ENCODE results near the gene FIGNL2. TPM values are rescaled to one million over a fixed set of nuclear protein-coding genes. Genes with fewer than 3 reads are reported as not detected.

FIGNL2 gene
- total RNA-seq, 1 donor from 2014 or later: 9.3 TPM

DNA sequence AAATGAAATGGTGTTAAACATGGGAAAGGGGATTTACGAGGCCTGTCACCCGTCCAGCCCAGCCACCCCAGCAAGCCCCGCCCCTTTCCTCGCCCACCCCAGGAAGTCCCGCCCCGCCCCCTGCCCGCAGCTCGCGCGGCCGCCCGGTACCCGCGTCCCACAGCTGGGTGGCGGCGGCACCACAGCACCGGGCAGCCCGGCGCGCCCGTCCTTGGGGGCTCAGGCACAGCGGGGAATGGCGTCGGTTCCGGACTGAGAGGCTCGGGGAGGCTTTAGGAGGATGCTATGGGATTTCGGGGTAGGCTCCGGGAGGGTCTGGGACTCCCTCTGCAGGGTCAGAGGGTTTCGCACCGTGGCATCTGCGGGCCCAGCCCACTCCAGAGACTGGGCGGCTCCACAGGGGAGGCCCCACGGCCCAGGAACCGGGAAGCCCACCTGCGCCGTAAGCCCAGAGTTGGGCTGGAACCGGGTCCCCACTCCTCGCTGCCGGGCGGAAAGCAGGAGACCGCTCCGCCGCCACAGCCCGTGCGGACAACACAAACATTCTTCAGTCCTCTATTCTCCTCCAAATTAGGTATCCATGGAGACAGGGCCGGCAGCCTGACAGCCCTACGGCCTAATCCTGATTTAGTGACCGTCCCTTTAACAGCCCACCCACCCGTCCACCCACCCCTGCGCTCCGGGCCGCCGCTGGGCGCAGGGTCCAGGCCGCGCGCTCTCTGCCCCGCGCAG, 1.4 kb downstream of the FIGNL2 start:
- Histone ChIP-seq H4K20me1 (ENCODE audit: low read depth) (peaks cover 59% of the 10 kb centered on the region), H3K4me3 (peak overlapping the region; percentile 97), H3F3A (ENCODE audit: low read depth) (peaks cover 41% of the 10 kb centered on the region), H3K27me3 (peaks cover 4% of the 10 kb centered on the region), H3K36me3 (no peaks in the 10 kb centered on the region), H3K4me2 (peak overlapping the region; percentile 88), H3K79me2 (ENCODE audit: low read depth) (peaks cover 60% of the 10 kb centered on the region), H3K4me1 (peaks cover 32% of the 10 kb centered on the region), H3K27ac (peak overlapping the region; percentile 79), H3K9me3 (ENCODE audit: low read depth) (no peaks in the 10 kb centered on the region), H3K9ac (peak overlapping the region; percentile 43), H2AFZ (replicated peaks) (peak overlapping the region; percentile 21)
- no peaks in the 10 kb centered on the region for H3K36me3 Mint-ChIP-seq
- H3K9me3 Mint-ChIP-seq: peaks cover 3% of the 10 kb centered on the region
- peaks cover 7% of the 10 kb centered on the region for H3K27me3 Mint-ChIP-seq (ENCODE audit: insufficient read depth, low read depth)
- no peak overlapping the region for H3K27ac Mint-ChIP-seq
- H3K4me1 Mint-ChIP-seq: peaks cover 63% of the 10 kb centered on the region
- peak; percentile 37 for TF ChIP-seq EZH2 (IDR thresholded peaks at IDR 0.05)
- TF ChIP-seq, protein P1, sequence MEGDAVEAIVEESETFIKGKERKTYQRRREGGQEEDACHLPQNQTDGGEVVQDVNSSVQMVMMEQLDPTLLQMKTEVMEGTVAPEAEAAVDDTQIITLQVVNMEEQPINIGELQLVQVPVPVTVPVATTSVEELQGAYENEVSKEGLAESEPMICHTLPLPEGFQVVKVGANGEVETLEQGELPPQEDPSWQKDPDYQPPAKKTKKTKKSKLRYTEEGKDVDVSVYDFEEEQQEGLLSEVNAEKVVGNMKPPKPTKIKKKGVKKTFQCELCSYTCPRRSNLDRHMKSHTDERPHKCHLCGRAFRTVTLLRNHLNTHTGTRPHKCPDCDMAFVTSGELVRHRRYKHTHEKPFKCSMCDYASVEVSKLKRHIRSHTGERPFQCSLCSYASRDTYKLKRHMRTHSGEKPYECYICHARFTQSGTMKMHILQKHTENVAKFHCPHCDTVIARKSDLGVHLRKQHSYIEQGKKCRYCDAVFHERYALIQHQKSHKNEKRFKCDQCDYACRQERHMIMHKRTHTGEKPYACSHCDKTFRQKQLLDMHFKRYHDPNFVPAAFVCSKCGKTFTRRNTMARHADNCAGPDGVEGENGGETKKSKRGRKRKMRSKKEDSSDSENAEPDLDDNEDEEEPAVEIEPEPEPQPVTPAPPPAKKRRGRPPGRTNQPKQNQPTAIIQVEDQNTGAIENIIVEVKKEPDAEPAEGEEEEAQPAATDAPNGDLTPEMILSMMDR (IDR thresholded peaks at IDR 0.05): no peak
- peak overlapping the region; percentile 89 for H3K4me3 Mint-ChIP-seq
- peak; percentile 94 for DNase-seq (ENCODE audit: low spot score)

DNA sequence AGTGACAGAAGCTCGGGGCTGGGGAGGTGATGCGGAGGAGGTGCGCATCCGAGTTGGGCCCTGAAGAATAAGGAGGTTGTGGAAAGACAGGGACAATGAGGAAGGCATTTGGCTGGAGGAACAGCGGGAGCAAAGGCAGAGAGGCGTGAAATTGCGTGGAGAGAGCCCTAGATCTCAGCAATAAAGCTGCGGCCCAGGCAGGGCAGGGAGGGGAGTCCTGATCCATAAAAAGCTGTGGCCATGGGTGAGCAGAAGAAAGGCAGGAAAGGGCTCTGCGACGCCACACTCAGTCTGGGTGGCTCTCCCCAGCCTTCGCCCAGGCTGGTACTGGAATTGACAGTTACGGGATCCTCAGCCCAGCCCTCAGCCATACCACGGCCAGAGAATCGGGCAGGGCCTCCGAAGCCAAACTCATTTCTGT, 2.2 kb downstream of the FIGNL2 start:
- H3K27ac Mint-ChIP-seq: peak overlapping the region; percentile 53
- H4K20me1 ChIP-seq (ENCODE audit: low read depth): peaks cover 67% of the 10 kb centered on the region
- H3K27me3 ChIP-seq: peaks cover 4% of the 10 kb centered on the region
- H3K27me3 Mint-ChIP-seq (ENCODE audit: insufficient read depth, low read depth): peaks cover 8% of the 10 kb centered on the region
- no peaks in the 10 kb centered on the region for H3K36me3 ChIP-seq
- H3K4me3 ChIP-seq: peak overlapping the region; percentile 97
- peaks cover 68% of the 10 kb centered on the region for H3K79me2 ChIP-seq (ENCODE audit: low read depth)
- H2AFZ ChIP-seq (replicated peaks): no peak overlapping the region
- H3K9ac ChIP-seq: no peak overlapping the region
- H3K9me3 Mint-ChIP-seq: peaks cover 1% of the 10 kb centered on the region
- peaks cover 65% of the 10 kb centered on the region for H3K4me1 Mint-ChIP-seq
- H3K9me3 ChIP-seq (ENCODE audit: low read depth): no peaks in the 10 kb centered on the region
- H3K4me2 ChIP-seq: peak overlapping the region; percentile 88
- H3K36me3 Mint-ChIP-seq: no peaks in the 10 kb centered on the region
- peaks cover 36% of the 10 kb centered on the region for H3K4me1 ChIP-seq
- peak overlapping the region; percentile 89 for H3K4me3 Mint-ChIP-seq
- TF ChIP-seq EZH2phosphoT487 (IDR thresholded peaks at IDR 0.05) (no peak), EZH2 (IDR thresholded peaks at IDR 0.05) (no peak)
- TF ChIP-seq, protein P1 (IDR thresholded peaks at IDR 0.05): no peak
- H3K27ac ChIP-seq: no peak overlapping the region
- H3F3A ChIP-seq (ENCODE audit: low read depth): peaks cover 47% of the 10 kb centered on the region
- peak; percentile 56 for DNase-seq (ENCODE audit: low spot score)

DNA sequence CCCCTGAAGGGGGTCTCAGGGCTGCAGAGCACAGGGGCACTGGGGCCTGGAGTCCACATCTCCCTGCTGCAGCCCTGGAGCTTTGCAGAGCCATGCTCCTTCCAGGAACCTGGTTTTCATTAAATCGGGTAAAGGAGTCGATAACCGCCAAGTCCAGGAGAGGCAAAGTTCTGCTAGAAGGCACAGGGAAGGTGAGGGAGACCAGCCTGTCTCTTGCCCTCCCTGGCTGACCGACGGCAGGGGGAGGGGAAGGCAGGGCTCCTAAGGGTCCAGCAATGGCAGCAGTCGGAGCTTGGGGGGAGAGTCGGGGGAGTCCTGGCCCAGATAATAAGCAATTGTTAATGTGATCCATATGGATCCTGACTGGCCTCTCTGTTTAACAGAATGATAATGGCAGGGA, 3.0 kb downstream of the FIGNL2 start:
- peaks cover 44% of the 10 kb centered on the region for H3K4me1 ChIP-seq
- no peak overlapping the region for H2AFZ ChIP-seq (replicated peaks)
- H3K27ac Mint-ChIP-seq: no peak overlapping the region
- H3K9me3 ChIP-seq (ENCODE audit: low read depth): no peaks in the 10 kb centered on the region
- peak overlapping the region; percentile 89 for H3K4me3 Mint-ChIP-seq
- peaks cover 8% of the 10 kb centered on the region for H3K27me3 Mint-ChIP-seq (ENCODE audit: insufficient read depth, low read depth)
- H3K36me3 ChIP-seq: no peaks in the 10 kb centered on the region
- H3K4me1 Mint-ChIP-seq: peaks cover 60% of the 10 kb centered on the region
- H3K27ac ChIP-seq: no peak overlapping the region
- peak overlapping the region; percentile 88 for H3K4me2 ChIP-seq
- peaks cover 76% of the 10 kb centered on the region for H3K79me2 ChIP-seq (ENCODE audit: low read depth)
- peaks cover 49% of the 10 kb centered on the region for H3F3A ChIP-seq (ENCODE audit: low read depth)
- no peaks in the 10 kb centered on the region for H3K9me3 Mint-ChIP-seq
- DNase-seq (ENCODE audit: low spot score): no peak
- peaks cover 4% of the 10 kb centered on the region for H3K27me3 ChIP-seq
- TF ChIP-seq, protein P1 (IDR thresholded peaks at IDR 0.05): no peak
- TF ChIP-seq EZH2 (IDR thresholded peaks at IDR 0.05) (no peak), EZH2phosphoT487 (IDR thresholded peaks at IDR 0.05) (no peak)
- peaks cover 75% of the 10 kb centered on the region for H4K20me1 ChIP-seq (ENCODE audit: low read depth)
- H3K9ac ChIP-seq: no peak overlapping the region
- no peaks in the 10 kb centered on the region for H3K36me3 Mint-ChIP-seq
- H3K4me3 ChIP-seq: no peak overlapping the region
